HG03558 (cell line): ENCODE data around the gene ALG3.

Experiments used
- ATAC-seq: cut with Tn5 transposase; IDR thresholded peaks from one replicate; pipeline ENCODE4 v1.9.1; 2021; ENCODE audit warnings: moderate number of reproducible peaks; ENCODE audit not compliant: unreplicated experiment; ENCODE audit errors: extremely low read depth

The ALG3 gene

GRCh38 chr3:184260724-184261269 is 12.0 kb upstream of the ALG3 start:
- no peak for ATAC-seq

GRCh38 chr3:184259878-184260723 is 11.3 kb upstream of the ALG3 start:
- no peak for ATAC-seq

GRCh38 chr3:184259396-184259877 is 10.7 kb upstream of the ALG3 start:
- ATAC-seq, result no peak

- no peak for ATAC-seq
Measured at GRCh38 chr3:184258926-184259325, 10.2 kb upstream of the ALG3 start.

GRCh38 chr3:184257083-184257915 is 8.5 kb upstream of the ALG3 start:
- no peak for ATAC-seq

- no peak for ATAC-seq
Measured at GRCh38 chr3:184255291-184256039, 6.7 kb upstream of the ALG3 start.

- peak; percentile 47 for ATAC-seq
Measured at GRCh38 chr3:184250167-184250828, 1.5 kb upstream of the ALG3 start.

- ATAC-seq, result peak; percentile 67
Measured at GRCh38 chr3:184249412-184250166, 827 bp upstream of the ALG3 start, which contains the start of gene EEF1AKMT4. EEF1AKMT4 (plus strand) TSS chr3:184249672; CDS start chr3:184249695, 23 bp downstream.

GRCh38 chr3:184242297-184242685 is 6.5 kb downstream of the ALG3 start:
- no peak for ATAC-seq

GRCh38 chr3:184241447-184242296 is 7.1 kb downstream of the ALG3 start:
- no peak for ATAC-seq

- no peak for ATAC-seq
Measured at GRCh38 chr3:184241141-184241446, 7.7 kb downstream of the ALG3 start.

GRCh38 chr3:184240384-184241140 is 8.2 kb downstream of the ALG3 start:
- ATAC-seq, result no peak

GRCh38 chr3:184239708-184240107 is 9.1 kb downstream of the ALG3 start:
- ATAC-seq, result no peak

GRCh38 chr3:184239221-184239620 is 9.5 kb downstream of the ALG3 start:
- no peak for ATAC-seq

GRCh38 chr3:184238246-184238818 is 10.4 kb downstream of the ALG3 start:
- no peak for ATAC-seq

- no peak for ATAC-seq
Measured at GRCh38 chr3:184237807-184238206, 11.0 kb downstream of the ALG3 start.

- ATAC-seq, result no peak
Measured at GRCh38 chr3:184237211-184237610, 11.6 kb downstream of the ALG3 start.
